Spinal cord (tissue), 10 donors: Measurements from ENCODE around the gene WASF2. TPM values are rescaled to one million over a fixed set of nuclear protein-coding genes. Genes with fewer than 3 reads are reported as not detected.
"Not testable (repeated sequence)": the region's sequence is repeated elsewhere in the genome, so short reads cannot be mapped to it uniquely, and the experiment has no call there.

Experiments
- DNase-seq, 6 donors: peaks; one replicate each; pipeline versions ENCODE4 v3.0.0 to v3.0.0-alpha.2; 2013 to 2015; ENCODE audit warnings: low spot score in 6 of 6, low read depth in 4 of 6
- H3K27ac ChIP-seq: one replicate; pipeline ENCODE4 v1.5.1; 2013; ENCODE audit warnings: low read depth, low read length, control low read depth
- H3K27me3 ChIP-seq: one replicate; pipeline ENCODE4 v1.6.1; 2013; ENCODE audit warnings: low read length; ENCODE audit not compliant: control insufficient read depth, insufficient read depth
- H3K36me3 ChIP-seq: one replicate; pipeline ENCODE4 v1.6.1; 2013; ENCODE audit warnings: low read length; ENCODE audit not compliant: control insufficient read depth, insufficient read depth
- H3K4me1 ChIP-seq: one replicate; pipeline ENCODE4 v1.6.1; 2013; ENCODE audit warnings: low read length; ENCODE audit not compliant: control insufficient read depth, insufficient read depth
- H3K4me3 ChIP-seq: one replicate; pipeline ENCODE4 v1.5.1; 2013; ENCODE audit warnings: low read depth, low read length, control low read depth
- H3K9me3 ChIP-seq: one replicate; pipeline ENCODE4 v1.6.1; 2013; ENCODE audit warnings: low read length; ENCODE audit not compliant: control insufficient read depth, insufficient read depth
- WGBS: methylation state at CpG from one replicate; pipeline ENCODE4 v1.1.5; 2013; ENCODE audit warnings: missing lambda C conversion rate; ENCODE audit not compliant: insufficient coverage; 5-methylcytosine and 5-hydroxymethylcytosine counted together
- long read RNA-seq, 4 donors: transcript quantifications; one replicate each; lab custom pipeline, GENCODE V29; 2026
- polyA plus RNA-seq, 2 donors: library from polyadenylated mRNA; unstranded; fragments of 120-200 nt; gene quantifications; one replicate each; pipeline ENCODE4 v1.2.1, GENCODE V29; 2013; ENCODE audit not compliant: insufficient read length in 2 of 2
- total RNA-seq, 2 donors: library from RNA; depleted of rRNA in 1 of 2; stranded (reverse); fragments of 120-200 nt in 1 of 2; fragments of >200 nt in 1 of 2; gene quantifications; one replicate each; pipeline versions ENCODE4 v1.2.3 to v1.2.4, GENCODE V29; 2013 to 2014
- donor health status: healthy.

WASF2 gene
- total RNA-seq (10 to 100 TPM; 24.3 to 32.7 TPM), polyA plus RNA-seq (10 to 100 TPM; 76.0 to 76.3 TPM)
- long read RNA-seq, donor 1, full-length matches to known transcripts, result 20 of 45 reads
- long read RNA-seq, donor 1, partial matches to known transcripts, result 25 of 45 reads
- long read RNA-seq, donor 1, other reads (novel, unspliced or antisense), result 0 of 45 reads
- long read RNA-seq, donor 2, full-length matches to known transcripts, result 2 of 23 reads
- long read RNA-seq, donor 2, partial matches to known transcripts, result 21 of 23 reads
- long read RNA-seq, donor 2, other reads (novel, unspliced or antisense), result 0 of 23 reads
- long read RNA-seq, donor 3, partial matches to known transcripts, result 43 of 43 reads
- long read RNA-seq, donor 3, other reads (novel, unspliced or antisense), result 0 of 43 reads
- long read RNA-seq, donor 4, full-length matches to known transcripts, result 9 of 46 reads
- long read RNA-seq, donor 4, partial matches to known transcripts, result 37 of 46 reads
- long read RNA-seq, donor 4, other reads (novel, unspliced or antisense), result 0 of 46 reads

- no peaks in the 10 kb centered on the region for H3K9me3 ChIP-seq
- H3K4me3 ChIP-seq, result peak within 1 kb of the TSS; percentile 96
- H3K36me3 ChIP-seq, result no peaks in the 10 kb centered on the region
- H3K27ac ChIP-seq, result peak within 1 kb of the TSS; percentile 89
- 2% methylated on average over 48 of the region's 50 CpGs for WGBS
- no peaks in the 10 kb centered on the region for H3K27me3 ChIP-seq
- DNase-seq, result peak; percentile 96 to 99 (median 97)
- H3K4me1 ChIP-seq, result peaks cover 32% of the 10 kb centered on the region
Measured at GRCh38 chr1:27489973-27490741, at the start of gene WASF2. Gene WASF2 (minus strand): TSS chr1:27490167. CDS start chr1:27428890, 61,277 bp downstream.

GRCh38 chr1:27538793-27539192 lies 48.8 kb upstream of the WASF2 start:
- H3K4me3 ChIP-seq, result no peak overlapping the region
- no peak for DNase-seq
- 45% methylated on average over 2 of the region's 3 CpGs for WGBS
- H3K27me3 ChIP-seq, result no peaks in the 10 kb centered on the region
- H3K4me1 ChIP-seq, result peaks cover 64% of the 10 kb centered on the region
- H3K9me3 ChIP-seq, result no peaks in the 10 kb centered on the region
- H3K27ac ChIP-seq, result no peak overlapping the region
- peaks cover 70% of the 10 kb centered on the region for H3K36me3 ChIP-seq

- Histone ChIP-seq H3K36me3 (peaks cover 70% of the 10 kb centered on the region), H3K27ac (peak overlapping the region; percentile 75), H3K4me1 (peaks cover 62% of the 10 kb centered on the region)
- 100% methylated on average over 1 of the region's 4 CpGs for WGBS
- not testable (repeated sequence) for H3K9me3 ChIP-seq, H3K4me3 ChIP-seq, H3K27me3 ChIP-seq, DNase-seq
Measured at GRCh38 chr1:27538305-27538676, 48.3 kb upstream of the WASF2 start.

- Histone ChIP-seq H3K4me3 (no peak overlapping the region), H3K4me1 (peaks cover 49% of the 10 kb centered on the region), H3K27ac (peak overlapping the region; percentile 75), H3K9me3 (no peaks in the 10 kb centered on the region), H3K27me3 (no peaks in the 10 kb centered on the region), H3K36me3 (peaks cover 71% of the 10 kb centered on the region)
- WGBS, result 15% methylated on average over 6 of the region's 11 CpGs
- DNase-seq, result peak in 4 of 6 donors; percentile 72 to 93 (median 84)
Measured at GRCh38 chr1:27536767-27537166, 46.8 kb upstream of the WASF2 start.

GRCh38 chr1:27536010-27536757 lies 46.2 kb upstream of the WASF2 start:
- no peak overlapping the region for H3K4me3 ChIP-seq
- 13% methylated on average over 15 of the region's 15 CpGs for WGBS
- peaks cover 49% of the 10 kb centered on the region for H3K4me1 ChIP-seq
- no peaks in the 10 kb centered on the region for H3K9me3 ChIP-seq
- DNase-seq, result peak in 4 of 6 donors; percentile 59 to 82 (median 72)
- H3K27me3 ChIP-seq, result no peaks in the 10 kb centered on the region
- peak overlapping the region; percentile 75 for H3K27ac ChIP-seq
- H3K36me3 ChIP-seq, result peaks cover 66% of the 10 kb centered on the region

GRCh38 chr1:27535386-27535785 lies 45.4 kb upstream of the WASF2 start:
- Histone ChIP-seq H3K4me3 (no peak overlapping the region), H3K4me1 (peaks cover 49% of the 10 kb centered on the region), H3K27me3 (no peaks in the 10 kb centered on the region), H3K27ac (peak overlapping the region; percentile 75), H3K9me3 (no peaks in the 10 kb centered on the region), H3K36me3 (peaks cover 58% of the 10 kb centered on the region)
- DNase-seq, result no peak
- WGBS, result 17% methylated on average over 2 of the region's 2 CpGs

GRCh38 chr1:27531959-27532685 lies 42.2 kb upstream of the WASF2 start:
- DNase-seq, result no peak
- Histone ChIP-seq H3K4me3 (no peak overlapping the region), H3K27me3 (no peaks in the 10 kb centered on the region), H3K36me3 (peaks cover 40% of the 10 kb centered on the region), H3K9me3 (no peaks in the 10 kb centered on the region), H3K27ac (peak overlapping the region; percentile 40), H3K4me1 (peaks cover 60% of the 10 kb centered on the region)
- WGBS, result 85% methylated on average over 14 of the region's 14 CpGs

- Histone ChIP-seq H3K27ac (peak overlapping the region; percentile 92), H3K4me1 (peaks cover 60% of the 10 kb centered on the region), H3K4me3 (no peak overlapping the region), H3K36me3 (peaks cover 35% of the 10 kb centered on the region), H3K9me3 (no peaks in the 10 kb centered on the region), H3K27me3 (no peaks in the 10 kb centered on the region)
- DNase-seq, result no peak
- WGBS, result 96% methylated on average over 10 of the region's 10 CpGs
Measured at GRCh38 chr1:27530192-27530591, 40.2 kb upstream of the WASF2 start.

- DNase-seq, result no peak
- no peaks in the 10 kb centered on the region for H3K27me3 ChIP-seq
- peaks cover 59% of the 10 kb centered on the region for H3K4me1 ChIP-seq
- WGBS, result no CpG with 5 or more reads among the region's 5 CpGs
- H3K4me3 ChIP-seq, result no peak overlapping the region
- H3K9me3 ChIP-seq, result no peaks in the 10 kb centered on the region
- peaks cover 35% of the 10 kb centered on the region for H3K36me3 ChIP-seq
- H3K27ac ChIP-seq, result peak overlapping the region; percentile 92
Measured at GRCh38 chr1:27529704-27530018, 39.7 kb upstream of the WASF2 start.
